BJ (cell line): ENCODE data around the gene MAL. TPM values are rescaled to one million over a fixed set of nuclear protein-coding genes. Genes with fewer than 3 reads are reported as not detected.

Experiments used
- CTCF ChIA-PET: fragments of 350-600 bp; formaldehyde crosslinking; extraction: SDS; loops from one replicate; lab custom pipeline; 2021; ENCODE audit warnings: antibody characterized with exemption, inconsistent platforms; lab: Yijun Ruan, JAX
- POLR2A ChIA-PET: fragments of 300-600 bp; sonication (Branson Sonifier 250); formaldehyde crosslinking; extraction: SDS; loops from one replicate; lab custom pipeline; 2021; ENCODE audit warnings: antibody characterized with exemption; lab: Charles Lee
- DNase-seq: peaks from one replicate; pipeline ENCODE4 v3.0.0-alpha.2; 2011; ENCODE audit warnings: low read depth
- H3K27me3 ChIP-seq: 2 replicates; pipeline ENCODE4 v1.6.0; 2011; ENCODE audit warnings: low read length; ENCODE audit not compliant: control insufficient read depth, insufficient read depth
- H3K36me3 ChIP-seq: 2 replicates; pipeline ENCODE4 v1.5.1; 2011; ENCODE audit warnings: low read length; ENCODE audit not compliant: control insufficient read depth, insufficient read depth
- H3K4me3 ChIP-seq: 2 replicates; pipeline ENCODE4 v1.5.1; 2011; ENCODE audit warnings: low read depth, mild to moderate bottlenecking, control low read depth, low read length
- CTCF ChIP-seq: IDR thresholded peaks from 2 replicates; pipeline ENCODE4 v1.5.1; 2011; ENCODE audit warnings: low read depth, mild to moderate bottlenecking, control low read depth, inconsistent platforms, low read length, moderate library complexity; ENCODE audit not compliant: insufficient read depth
- polyA plus RNA-seq: library from polyadenylated mRNA; depleted of rRNA; stranded (reverse); fragments of >200 nt; gene quantifications from 2 replicates; pipeline ENCODE4 v1.2.3, GENCODE V29; 2011

Gene MAL
- polyA plus RNA-seq, 1 experiment: not detected

DNA sequence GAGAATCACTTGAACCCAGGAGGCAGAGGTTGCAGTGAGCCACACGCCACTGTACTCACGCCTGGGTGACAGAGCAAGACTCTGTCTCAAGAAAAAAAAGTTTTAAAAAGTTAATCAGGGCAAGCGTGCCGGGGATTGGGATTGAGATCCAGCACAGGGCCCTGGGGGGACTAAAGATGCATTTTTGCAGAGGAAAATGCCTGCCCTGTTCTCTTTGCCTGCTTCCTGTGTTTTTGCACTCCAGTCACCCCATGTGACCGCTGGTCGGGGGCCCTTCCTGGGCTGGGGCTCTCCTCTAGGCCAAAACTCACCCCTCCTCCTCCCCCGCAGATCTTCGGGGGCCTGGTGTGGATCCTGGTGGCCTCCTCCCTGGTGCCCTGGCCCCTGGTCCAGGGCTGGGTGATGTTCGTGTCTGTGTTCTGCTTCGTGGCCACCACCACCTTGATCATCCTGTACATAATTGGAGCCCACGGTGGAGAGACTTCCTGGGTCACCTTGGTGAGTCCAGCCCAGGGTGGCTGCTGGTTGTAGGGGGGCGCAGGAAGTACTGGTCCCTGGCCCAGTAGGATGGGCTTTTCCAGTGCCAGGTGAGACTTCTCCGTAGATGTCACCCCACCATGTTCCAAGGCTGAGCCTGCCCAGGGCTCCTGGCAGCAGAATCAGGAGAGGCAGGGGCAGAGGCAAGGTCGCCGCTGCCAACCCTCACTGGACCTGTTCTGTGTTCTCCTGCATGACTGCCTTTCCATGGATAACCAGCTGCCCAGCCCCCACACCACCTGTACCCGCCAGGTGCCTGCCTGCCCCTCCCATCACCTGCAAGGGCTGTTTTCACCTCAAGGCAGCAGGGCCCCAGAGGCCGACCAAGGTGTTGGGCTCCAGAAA is 22.4 kb downstream of the MAL start:
- TF ChIP-seq CTCF: no peak
- POLR2A ChIA-PET: no interaction called here
- no peak for DNase-seq
- CTCF ChIA-PET: interaction anchor here (1.1 kb wide), 1 partner anchor 16 kb away, joined by 3 read pairs; no protein-coding TSS in a partner anchor
- H3K4me3 ChIP-seq: no peak overlapping the region
- no peaks in the 10 kb centered on the region for H3K36me3 ChIP-seq
- peaks cover 3% of the 10 kb centered on the region; the same call in 1 of the 2 replicates for H3K27me3 ChIP-seq

GRCh38 chr2:95048825-95049682 is 23.5 kb downstream of the MAL start:
- no peak for DNase-seq

DNA sequence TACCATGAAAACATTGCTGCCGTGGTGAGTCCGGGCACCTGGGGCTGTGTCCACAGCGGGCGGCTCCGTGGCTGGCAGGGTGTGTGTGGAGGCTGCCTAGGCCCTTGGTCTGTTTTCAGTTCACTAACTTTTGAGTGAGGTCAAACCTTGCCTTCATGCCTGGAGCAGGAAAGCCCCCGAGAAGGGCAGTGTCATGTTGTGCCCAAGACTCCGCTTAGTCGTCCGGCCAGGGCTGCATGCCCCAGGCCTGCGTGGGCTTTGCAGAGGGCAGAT is 24.1 kb downstream of the MAL start:
- TF ChIP-seq CTCF: no peak
- Histone ChIP-seq H3K27me3 (no peaks in the 10 kb centered on the region; the same call in 1 of the 2 replicates), H3K4me3 (no peak overlapping the region), H3K36me3 (no peaks in the 10 kb centered on the region)
- ChIA-PET CTCF (no interaction called here), POLR2A (no interaction called here)
- DNase-seq: no peak

More at GRCh38 chr2:95048825-95049682, 23.5 kb downstream of the MAL start:
- TF ChIP-seq CTCF: no peak
- ChIA-PET POLR2A (no interaction called here), CTCF (interaction anchor here (1.1 kb wide), 1 partner anchor 15 kb away, joined by 3 read pairs; no protein-coding TSS in a partner anchor)
- Histone ChIP-seq H3K4me3 (no peak overlapping the region), H3K27me3 (peaks cover 1% of the 10 kb centered on the region; the same call in 1 of the 2 replicates), H3K36me3 (no peaks in the 10 kb centered on the region)

DNA sequence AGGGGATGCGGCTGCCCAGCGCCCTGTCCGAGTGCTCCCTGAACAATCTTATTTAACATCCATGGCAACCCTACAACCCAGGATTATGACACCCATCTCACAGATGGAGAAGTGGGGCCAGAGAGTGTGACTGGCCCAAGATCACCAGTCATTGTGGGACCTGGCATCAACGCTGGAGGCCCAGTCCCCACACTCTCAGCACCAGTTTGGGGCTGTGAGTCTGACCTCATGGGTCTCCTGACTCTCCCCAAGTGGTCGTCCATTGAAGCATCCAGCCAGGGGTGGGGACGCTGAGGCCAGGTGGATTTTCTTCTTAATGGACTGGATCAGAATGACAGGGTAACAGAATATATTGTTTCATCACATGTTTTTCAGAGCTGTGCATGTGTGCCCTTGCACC is 24.5 kb downstream of the MAL start:
- Histone ChIP-seq H3K4me3 (no peak overlapping the region), H3K27me3 (no peaks in the 10 kb centered on the region; the same call in 1 of the 2 replicates), H3K36me3 (no peaks in the 10 kb centered on the region)
- ChIA-PET POLR2A (no interaction called here), CTCF (no interaction called here)
- DNase-seq: no peak
- TF ChIP-seq CTCF: no peak
